Middle frontal gyrus (tissue), 1 donor: ENCODE results near the gene DLD.
"Not testable (repeated sequence)": the region's sequence is repeated elsewhere in the genome, so short reads cannot be mapped to it uniquely, and the experiment has no call there.

Experiments
- DNase-seq: peaks from one replicate; pipeline ENCODE4 v3.0.0-alpha.2; 2015; ENCODE audit warnings: low spot score; ENCODE audit errors: extremely low spot score

The DLD gene

GRCh38 chr7:107914831-107915230 is 23.8 kb downstream of the DLD start:
- no peak for DNase-seq

- DNase-seq = no peak
These were observed 24.6 kb downstream of the DLD start for GRCh38 chr7:107915541-107915940.

GRCh38 chr7:107917763-107918651 is 27.0 kb downstream of the DLD start:
- DNase-seq = no peak

- no peak for DNase-seq
These were observed 28.0 kb downstream of the DLD start for GRCh38 chr7:107918948-107919347.

DNA sequence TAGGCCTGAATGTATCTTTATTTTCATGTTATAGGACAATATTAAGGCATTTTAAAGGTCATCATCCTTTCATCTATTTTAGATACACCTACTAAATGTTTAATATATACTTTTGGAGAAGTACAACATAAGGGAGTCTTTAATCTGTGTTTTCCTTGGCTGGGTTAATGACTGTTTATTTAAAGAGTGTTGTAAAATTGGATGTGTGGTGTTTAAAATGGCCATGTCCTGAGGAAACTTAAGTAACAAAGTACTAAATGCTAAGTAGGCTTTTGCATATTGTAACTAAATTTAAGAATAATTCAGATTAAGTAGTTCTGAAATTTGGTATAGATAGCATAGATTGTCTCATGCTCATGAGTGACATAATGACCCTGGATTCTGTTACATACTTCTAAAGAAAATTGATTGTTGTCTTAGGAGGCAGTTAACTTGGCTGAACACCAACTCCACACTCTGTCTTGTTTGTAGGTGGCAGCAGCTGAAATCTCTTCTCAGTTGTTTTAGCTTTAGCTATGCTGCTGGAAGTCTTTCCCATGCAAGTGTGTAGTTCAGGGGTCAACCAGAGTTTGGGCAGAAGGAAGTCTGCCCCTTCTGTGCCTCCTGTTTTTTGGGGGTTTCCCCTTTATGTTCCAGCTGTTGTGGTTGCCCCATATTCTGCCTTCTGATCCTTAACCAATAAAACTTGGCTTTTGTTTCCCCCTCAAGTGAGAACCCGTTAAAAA is 29.2 kb downstream of the DLD start:
- no peak for DNase-seq

- DNase-seq = not testable (repeated sequence)
These were observed 30.8 kb downstream of the DLD start for GRCh38 chr7:107921826-107922225.

DNA sequence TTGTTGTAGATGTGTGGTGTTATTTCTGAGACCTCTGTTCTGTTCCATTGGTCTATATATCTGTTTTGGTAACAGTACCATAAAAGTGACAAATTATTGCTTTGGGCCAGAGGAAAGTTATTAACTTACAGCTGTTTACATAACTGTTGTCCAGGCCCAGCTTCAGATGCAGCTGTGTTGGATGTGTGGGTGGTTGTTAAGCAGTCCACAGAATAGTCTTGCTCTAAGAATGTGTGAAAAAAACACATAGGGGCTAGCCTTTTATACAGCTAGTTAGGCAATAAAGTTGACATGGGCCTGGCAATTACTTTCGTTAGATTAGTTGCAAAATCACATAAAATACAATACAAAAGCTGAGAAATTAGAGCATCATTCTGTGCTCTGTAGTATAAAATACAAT is 31.9 kb downstream of the DLD start:
- DNase-seq = no peak

GRCh38 chr7:107924841-107925504 is 34.0 kb downstream of the DLD start:
- no peak for DNase-seq

GRCh38 chr7:107926481-107926880 is 35.5 kb downstream of the DLD start:
- no peak for DNase-seq

DNA sequence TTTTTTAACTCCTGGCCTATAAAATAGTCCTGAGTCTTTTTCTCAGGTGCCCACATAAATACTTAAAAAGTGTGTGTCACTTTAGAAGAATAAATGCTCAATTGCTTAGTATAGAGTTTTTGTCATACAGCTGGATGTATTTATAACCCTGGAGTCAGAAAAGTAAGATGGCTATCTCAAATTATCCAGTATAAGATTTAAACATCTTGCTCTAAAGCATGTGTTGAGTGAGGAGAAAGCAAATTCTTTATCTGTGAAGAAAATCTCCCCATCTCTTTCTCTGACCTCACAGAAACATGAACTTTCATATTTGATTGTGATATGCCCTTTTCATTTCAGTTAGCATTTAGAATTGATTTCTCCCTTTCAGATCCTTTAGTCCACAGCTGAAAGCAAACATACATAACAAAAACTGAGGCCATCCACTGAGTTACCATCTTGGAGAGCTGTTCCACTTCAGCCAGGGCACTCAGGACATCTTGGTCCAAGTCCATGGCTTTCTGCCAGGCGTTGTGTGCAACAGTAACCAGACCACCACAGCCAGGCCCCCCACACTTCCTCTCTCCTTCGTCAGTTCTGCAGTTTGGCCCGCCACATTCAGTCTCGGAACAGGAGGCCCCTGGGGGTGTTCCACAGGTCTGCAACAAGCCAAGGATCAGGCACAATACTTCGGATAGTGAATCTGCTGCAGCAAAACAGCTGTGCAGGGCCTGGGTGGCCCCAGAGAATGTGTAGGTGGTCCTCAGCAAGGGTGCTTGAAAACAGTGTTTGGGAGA is 40.9 kb downstream of the DLD start:
- no peak for DNase-seq

GRCh38 chr7:107932805-107933204 is 41.8 kb downstream of the DLD start:
- DNase-seq = no peak

DNA sequence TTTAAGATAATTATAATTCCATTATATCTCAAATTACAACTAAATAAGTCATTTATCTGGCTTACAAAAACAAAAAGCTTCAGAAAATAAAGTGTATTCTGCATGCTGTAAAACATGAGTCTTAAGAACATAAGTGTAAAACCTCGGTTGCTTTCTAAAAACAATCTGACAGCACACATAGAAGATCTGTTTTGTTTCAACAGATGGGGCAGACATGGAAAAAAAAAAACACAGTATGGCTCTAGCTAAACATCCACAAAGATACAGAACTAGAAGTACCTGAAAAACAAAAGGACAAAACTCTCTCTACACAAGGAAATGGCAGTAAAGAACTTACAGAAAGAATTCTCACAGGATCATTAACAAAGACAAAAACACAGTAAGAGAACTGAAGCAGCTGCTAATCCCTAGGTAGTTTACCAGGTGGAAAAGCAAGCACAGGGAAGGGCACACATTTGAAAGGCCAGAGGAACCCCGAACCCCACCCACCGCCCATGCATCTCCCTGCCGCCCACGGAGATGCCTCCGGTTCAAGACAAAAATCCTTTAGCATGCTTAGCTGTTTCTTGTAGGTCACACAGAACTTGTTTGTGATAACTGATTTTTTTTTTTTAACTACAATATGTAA is 42.5 kb downstream of the DLD start:
- no peak for DNase-seq

DNA sequence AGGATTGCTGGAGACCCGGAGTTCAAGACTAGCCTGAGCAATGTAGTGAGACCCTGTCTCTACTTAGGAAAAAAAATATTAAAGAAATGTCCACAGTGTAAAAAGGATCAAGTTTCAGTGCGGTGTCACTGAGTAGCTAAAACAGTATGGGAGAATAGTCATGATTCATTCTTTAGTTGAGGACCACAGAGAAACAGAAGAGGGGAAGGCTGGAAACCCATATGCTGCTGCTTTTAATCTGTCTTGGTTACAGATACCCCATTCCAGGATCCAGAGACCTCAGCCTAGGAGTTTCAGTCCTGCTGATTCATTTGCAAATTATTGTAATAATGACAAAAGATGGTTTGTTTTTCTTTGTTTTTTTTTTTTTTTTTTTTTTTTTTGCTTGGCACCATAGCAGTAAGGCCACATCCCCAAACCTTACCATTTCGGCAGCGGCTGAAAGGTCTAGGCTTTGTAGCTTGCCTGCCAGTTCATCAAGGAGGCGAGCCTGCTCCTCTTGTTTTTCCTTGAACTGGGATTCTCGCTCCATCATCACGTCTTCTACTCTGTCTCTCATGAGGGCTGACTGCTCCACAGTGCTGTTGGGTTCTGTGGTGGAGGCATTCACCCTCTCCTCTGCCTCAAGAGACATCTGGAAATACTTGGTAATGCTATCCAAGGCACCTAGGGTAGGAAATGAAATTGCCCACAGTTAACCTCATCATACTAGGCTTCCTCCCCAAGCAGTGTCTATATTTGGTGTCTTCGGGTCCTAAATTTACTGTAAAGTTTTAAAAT is 44.2 kb downstream of the DLD start:
- DNase-seq = no peak

- no peak for DNase-seq
These were observed 45.3 kb downstream of the DLD start for GRCh38 chr7:107936312-107936711.

DNA sequence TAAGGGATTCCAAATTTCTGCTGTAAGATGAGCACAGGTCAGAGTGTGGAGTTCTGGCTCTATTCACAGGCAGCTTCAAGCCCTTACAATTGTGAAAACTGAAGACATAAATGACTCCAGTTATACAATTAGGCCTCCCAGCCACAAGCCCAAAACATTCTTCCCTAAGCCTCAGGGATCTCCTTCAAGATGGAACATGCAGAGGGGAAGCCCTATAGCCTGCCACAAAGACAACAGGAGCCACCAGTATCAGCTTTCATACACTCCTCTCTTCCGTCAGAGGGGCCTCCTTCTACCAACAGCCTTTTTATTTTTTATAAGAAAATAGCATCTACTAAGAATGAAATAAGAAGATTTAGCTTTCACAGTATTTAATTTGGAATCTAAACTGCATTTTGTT is 46.5 kb downstream of the DLD start:
- no peak for DNase-seq

DNA sequence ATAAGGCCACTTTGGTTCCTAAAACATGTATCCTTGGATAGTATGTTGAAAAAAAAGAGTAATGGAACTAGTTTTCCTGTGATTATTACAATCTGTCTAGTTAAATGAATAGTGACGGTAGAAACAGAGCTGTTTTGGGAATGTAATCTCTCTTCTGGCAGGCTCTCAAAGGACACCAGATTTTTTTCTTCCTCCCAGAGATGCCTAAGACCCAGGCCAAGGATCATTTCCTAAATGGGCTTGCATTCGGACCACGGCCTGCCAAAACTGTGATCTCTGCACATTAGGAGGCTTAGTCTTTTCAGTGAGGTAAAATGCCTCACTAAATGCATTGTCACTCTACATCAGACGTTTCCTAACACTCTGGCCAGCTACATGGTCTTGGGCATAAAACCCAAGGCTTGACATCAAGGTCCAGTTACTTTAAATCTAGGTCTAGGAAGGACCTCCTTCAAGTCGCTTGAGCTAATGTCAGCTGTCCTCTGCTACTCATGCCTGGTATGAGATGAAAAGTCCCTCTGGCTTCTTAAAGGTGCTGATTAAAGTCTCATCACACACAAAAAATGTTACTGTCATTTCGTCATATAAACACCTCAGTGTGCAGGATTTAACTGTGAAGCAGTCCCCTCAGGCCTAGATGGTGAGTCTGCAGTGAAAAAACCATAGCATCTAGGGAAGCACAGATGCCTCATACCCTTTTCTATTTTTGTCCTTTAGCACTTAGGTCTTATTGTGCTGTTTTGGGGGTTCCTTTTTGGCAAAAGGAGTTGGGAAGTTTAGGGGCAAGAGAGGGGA is 47.7 kb downstream of the DLD start:
- DNase-seq = no peak

- no peak for DNase-seq
These were observed 48.8 kb downstream of the DLD start for GRCh38 chr7:107939573-107940489.

- DNase-seq = no peak
These were observed 50.0 kb downstream of the DLD start for GRCh38 chr7:107940951-107941350.
